GM18858 (cell line): Measurements from ENCODE around the gene CLEC10A.
"Not testable (repeated sequence)": the region's sequence is repeated elsewhere in the genome, so short reads cannot be mapped to it uniquely, and the experiment has no call there.

ENCODE experiments used
- ATAC-seq: cut with Tn5 transposase; IDR thresholded peaks from one replicate; pipeline ENCODE4 v1.9.1; 2021; ENCODE audit not compliant: unreplicated experiment

CLEC10A gene

DNA sequence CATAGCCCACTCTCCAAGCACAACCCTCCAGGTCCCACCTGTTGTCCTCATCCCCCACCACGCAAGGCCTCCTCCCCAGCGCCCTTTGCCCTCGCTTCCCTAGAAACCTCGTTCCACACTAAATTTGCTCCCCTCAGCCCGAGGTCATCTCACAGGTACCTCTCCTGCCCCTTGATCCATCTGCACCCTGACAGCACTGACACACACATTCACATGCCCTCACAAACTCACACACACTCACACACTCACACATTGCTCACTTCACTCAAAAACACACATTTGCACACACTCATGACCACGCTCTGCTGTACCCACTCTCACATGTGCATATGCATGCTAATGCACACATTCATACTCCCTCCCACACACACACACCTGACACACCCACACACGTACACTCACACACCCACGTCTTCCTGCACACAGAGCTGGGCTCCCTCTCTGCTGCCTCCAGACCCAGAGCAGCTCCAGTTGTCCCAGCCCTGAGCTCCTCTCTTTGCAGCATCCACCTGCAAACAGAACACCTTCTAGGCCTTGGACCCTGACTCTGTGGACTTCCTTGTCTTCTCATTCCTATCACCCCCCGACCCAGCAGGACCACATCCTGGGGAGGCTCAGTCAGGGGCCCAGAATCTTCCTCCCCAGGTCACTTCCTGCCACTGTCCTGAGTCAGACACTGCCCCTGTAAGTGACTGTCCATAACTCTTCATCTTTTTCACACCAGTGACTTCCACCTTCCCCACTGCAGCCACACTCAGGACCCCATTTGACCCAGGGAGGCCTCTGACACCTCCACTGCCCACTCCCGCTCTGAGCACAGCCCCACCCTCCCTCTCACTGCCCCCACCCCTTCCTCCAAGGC lies 29.6 kb upstream of the CLEC10A start:
- no peak for ATAC-seq

DNA sequence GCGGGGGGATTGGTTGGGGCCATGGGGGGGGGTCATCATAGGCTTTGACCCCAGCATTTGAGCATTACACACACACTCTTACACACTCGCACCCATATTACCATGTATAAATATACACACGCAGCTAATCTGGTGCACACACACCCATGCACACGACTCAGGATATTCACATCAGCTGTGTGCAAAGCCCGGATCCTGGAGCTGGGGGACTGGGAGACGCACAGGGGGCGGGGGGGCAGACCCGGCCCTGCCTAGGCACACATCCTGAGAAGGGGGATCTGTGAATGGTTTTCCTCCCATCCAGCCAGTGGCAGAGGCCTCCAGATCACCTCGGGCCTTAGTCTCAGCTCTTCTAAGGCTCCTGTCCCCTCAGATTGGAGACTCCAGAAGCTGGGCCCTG lies 28.9 kb upstream of the CLEC10A start:
- ATAC-seq: no peak

DNA sequence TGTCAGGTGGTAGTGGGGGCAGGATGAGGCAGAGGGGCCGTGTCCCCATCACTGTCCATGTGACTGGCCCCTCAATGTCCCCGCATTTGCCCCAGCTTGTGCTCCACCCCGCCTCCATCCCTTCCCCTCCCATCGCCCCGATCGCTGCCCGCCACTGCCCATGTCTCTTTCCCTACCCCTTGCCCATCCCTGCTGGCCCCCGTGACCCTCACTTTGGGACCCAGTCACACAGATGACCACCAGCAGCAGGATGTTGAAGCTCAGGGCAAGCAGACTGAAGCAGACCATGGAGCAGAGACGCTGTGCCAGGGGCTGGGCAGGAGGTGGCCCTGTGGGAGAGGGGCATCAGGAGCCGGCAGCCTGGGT lies 28.5 kb upstream of the CLEC10A start:
- no peak for ATAC-seq

DNA sequence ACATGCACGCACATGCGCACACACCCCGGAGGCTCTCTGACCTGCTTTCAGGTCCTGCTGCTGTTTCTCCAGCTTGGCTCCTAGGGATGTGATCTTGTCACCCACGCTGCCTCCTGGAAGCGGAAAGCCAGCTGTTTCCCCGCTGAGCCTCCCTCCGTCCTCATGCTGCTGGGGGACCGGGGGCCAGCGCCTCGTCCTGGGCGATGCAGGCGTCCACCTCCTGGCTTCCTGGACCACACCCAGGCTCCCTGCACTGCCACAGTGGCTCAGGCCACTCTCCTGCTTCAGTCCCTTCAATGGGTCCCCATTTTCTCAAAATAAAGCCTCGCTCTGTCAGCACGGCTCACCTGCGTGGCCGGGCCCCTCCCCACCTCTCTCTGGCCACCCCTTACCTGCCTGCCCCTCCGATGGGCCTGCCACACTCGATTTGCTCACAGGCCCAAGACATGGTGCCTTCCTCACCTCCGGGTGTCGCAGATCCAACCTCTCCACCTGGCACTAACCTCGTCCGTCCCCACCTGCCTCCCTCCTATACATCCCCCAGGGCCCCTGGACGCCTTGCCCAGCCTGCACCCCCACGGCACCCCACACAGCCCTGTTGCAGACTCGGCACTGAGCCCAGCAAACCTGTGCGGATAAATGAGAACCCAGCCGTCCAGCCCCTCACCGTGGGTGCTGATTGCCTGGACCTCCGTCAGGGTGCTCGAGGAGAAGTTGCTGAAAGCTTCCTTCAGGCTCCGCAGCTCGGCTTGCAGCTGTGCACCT lies 27.9 kb upstream of the CLEC10A start:
- ATAC-seq: no peak

DNA sequence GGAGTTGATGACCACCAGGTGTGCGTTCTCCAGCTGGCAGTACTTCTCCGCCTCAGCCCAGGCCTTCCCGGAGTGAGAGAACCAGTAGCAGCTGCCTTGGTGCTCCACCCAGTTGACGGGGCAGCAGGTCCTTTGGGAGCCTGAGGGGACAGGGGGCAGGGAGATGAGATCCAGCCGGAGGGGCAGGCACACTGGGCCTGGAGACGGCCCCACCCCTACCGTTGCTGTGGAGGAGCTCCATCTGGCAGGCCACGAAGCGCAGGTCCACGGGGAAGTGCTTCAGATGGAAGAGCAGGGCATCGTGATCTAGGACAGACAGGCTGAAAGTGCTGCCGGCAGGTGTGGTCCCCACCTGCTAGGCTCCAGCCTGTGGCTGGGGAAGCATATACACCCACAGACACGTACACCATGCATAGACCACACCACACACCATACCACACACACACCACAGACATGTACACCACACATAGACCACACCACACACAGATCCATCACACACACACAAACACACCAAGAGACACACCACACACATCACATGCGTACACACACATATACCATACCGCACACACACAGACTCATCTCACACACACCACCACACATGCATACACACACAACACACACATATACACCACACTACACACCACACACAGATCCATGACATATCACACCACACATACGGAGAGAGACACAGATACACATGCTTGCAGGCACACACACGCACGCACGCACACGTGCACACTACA lies 27.1 kb upstream of the CLEC10A start:
- ATAC-seq: no peak

DNA sequence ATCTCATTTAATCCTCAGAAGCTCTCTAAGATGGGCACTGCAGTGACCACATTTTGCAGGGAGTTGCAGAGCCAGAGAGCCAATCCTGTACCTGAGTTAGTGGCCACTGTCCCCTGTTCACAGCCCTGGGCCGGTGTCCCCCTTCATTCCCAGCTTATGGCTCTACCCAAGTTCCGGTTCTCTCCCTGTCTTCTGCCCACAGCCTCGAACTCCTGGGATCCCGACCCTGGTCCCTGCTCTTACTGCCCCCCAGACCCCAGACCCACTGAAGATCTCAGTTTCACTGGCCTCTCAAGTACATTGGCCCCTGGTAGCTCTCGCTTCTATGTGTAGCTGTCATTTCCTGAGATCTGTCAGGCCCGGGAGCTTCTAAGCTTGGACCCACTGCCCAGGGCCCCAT lies 22.4 kb upstream of the CLEC10A start:
- ATAC-seq: no peak

DNA sequence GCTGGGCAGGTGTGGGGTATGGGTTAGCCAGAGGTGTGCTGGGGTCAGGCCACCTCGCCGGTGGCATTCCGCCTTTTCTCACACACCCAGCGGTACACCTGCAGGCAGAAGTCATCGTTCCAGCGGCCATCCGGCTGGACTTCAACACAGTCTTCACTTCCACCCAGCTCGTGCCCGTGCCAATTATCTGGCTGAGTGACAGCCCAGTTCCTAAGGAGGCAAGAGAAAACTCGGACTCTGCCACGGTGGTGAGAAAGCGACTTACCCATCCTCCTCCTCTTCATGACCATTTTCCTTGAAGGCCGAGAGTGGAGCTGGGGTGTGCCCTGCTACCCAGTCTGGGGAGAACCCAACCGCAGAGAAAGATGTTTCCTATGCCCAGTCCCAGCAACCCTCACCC lies 21.5 kb upstream of the CLEC10A start:
- ATAC-seq: no peak

DNA sequence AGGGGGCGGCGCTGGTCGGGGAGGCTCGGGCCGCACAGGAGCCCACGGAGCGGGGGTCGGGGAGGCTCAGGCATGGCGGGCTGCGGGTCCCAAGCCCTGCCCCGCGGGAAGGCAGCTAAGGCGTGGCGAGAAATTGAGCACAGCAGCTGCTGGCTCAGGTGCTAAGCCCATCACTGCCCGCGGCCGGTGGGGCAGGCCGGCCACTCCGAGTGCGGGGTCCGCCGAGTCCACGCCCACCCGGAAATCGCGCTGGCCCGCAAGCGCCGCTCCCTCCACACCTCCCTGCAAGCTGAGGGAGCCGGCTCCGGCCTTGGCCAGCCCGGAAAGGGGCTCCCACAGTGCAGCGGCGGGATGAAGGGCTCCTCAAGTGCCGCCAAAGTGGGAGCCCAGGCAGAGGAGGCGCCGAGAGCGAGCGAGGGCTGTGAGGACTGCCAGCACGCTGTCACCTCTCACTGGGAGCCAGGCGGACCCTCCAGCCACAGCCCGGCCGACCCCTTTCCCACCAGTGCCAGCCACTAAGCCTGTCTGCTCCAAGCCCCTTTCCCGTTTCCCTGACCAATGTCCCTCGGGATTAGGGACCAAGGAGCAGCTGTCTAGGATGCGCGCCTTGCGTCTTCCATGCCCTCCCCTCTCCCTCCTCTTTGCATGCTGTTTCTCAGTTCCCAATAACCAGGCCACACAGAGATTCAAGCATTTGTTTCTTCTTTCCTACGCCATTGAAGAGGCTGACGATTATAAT lies 20.8 kb upstream of the CLEC10A start:
- not testable (repeated sequence) for ATAC-seq

DNA sequence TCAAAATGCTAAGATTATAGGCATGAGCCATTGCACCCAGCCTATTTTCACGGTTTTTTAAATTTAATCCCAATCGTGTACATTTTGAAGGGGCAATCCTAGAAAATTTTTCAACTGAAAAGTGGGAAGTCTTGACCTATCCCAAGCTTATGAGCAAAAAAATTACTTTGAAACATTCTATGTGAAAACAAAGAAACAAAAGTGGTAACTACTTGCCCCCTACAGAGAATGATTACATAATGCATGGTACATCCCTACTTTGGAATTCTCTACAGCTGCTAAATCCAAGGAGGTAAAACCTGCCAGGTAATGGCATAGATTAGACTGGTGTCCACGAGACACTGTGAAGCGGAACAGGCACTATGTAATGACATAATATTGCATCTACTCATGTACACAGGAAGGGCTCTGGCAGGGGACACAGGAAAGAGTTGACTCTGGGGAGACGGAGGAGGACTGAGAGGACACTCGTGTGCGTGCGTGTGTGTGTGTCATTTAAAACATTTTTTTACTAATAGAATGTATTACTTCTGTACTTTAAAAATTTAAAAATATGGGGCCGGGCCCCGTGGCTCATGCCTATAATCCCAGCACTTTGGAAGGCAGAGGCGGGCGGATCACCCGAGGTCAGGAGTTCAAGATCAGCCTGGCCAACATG lies 18.9 kb upstream of the CLEC10A start:
- ATAC-seq: no peak

DNA sequence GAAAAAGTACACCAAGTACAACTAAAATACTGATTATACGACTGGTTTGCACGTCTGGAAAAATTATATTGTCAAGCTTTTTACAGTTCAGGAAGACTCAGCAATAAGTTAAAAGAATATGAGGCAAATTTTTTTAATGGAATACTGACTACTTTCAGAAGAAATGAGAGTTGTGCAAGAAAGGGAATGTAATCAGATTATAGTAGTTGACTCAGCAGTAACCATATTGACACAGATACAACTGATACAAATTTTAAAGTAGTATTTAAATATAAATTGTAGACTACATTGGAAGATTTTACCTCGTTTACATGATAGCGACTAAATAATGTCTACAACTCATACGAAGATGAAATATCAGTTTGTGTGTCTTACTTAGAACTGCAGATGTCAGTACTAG lies 17.9 kb upstream of the CLEC10A start:
- ATAC-seq: no peak

DNA sequence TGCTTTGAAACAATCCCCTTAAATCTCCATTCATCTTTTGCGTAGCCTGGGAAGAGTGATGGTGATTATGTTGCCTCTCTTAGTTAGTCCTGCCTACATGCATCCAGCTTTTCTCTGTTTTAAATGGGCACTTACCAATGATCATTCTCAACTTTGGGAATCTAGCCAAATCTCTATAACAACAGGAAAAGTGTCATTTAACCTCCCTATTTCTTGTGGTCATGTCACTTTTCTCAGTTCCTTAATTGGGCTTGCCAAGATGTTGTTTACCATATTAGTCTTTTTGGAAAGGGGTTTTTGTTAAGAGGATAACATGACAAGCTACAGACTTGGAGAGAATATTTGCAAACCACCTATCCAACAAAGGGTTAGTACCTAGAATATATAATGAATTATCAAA lies 15.6 kb upstream of the CLEC10A start:
- no peak for ATAC-seq

DNA sequence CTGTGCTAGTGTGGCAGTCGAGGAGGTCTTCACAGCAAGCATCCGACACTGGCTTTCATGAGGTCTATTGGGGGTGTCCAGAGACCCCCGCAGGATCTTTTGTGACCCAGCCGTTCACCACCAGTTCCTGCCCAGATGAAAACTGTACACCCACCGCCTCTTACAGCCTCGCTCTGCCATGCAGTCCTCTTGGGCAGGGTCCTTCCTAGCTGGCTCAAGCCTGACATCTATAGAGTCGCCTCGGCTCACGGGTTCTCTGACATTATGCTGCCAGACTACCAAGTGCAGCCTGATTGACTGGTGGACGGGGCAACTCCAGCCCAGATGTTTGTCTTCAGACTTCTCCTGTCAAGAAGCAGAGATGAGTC lies 14.6 kb upstream of the CLEC10A start:
- ATAC-seq: no peak

DNA sequence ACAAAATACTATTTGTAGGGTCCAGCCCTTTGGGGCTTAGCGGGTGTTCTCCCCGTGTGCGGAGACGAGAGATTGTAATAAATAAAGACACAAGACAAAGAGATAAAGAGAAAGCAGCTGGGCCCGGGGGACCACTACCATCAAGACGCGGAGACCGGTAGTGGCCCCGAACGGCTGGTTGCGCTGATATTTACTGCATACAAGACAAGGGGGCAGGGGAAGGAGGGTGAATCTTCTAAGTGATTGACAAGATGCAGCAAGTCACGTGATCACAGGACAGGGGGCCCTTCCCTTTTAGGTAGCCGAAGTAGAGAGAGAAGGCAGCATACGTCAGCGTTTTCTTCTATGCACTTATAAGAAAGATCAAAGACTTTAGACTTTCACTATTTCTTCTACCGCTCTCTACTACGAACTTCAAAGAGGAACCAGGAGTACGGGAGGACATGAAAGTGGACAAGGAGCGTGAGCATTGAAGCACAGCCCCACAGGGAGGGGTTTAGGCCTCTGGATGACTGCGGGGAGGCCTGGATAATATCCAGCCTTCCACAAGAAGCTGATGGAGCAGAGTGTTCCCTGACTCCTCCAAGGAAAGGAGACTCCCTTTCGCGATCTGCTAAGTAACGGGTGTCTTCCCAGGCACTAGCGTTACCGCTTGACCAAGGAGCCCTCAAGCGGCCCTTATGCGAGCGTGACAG lies 11.4 kb upstream of the CLEC10A start:
- not testable (repeated sequence) for ATAC-seq

DNA sequence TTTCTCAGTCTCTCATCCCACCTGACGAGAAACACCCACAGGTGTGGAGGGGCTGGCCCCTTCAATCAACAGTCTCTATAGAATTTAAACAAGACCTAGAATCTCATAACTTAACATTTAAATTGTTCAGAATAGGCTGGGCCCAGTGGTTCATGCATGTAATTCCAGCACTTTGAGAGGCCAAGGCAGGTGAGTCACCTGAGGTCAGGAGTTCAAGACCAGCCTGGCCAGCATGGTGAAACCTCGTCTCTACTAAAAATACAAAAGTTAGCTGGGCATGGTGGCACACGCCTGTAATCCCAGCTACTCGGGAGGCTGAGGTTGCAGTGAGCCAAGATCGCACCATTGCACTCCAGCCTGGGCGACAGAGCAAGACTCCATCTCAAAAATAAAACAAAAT lies 9.5 kb upstream of the CLEC10A start:
- ATAC-seq: not testable (repeated sequence)

DNA sequence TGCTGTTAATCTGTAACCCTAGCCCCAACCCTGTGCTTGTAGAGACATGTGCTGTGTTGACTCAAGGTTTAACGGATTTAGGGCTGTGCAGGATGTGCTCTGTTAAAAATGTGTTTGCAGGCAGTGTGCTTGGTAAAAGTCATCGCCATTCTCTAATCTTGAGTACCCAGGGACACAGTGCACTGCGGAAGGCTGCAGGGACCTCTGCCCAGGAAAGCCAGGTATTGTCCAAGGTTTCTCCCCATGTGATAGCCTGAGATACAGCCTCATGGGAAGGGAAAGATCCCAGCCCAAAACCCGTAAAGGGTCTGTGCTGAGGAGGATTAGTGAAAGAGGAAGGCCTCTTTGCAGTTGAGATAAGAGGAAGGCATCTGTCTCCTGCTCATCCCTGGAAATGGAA lies 8.4 kb upstream of the CLEC10A start:
- not testable (repeated sequence) for ATAC-seq

DNA sequence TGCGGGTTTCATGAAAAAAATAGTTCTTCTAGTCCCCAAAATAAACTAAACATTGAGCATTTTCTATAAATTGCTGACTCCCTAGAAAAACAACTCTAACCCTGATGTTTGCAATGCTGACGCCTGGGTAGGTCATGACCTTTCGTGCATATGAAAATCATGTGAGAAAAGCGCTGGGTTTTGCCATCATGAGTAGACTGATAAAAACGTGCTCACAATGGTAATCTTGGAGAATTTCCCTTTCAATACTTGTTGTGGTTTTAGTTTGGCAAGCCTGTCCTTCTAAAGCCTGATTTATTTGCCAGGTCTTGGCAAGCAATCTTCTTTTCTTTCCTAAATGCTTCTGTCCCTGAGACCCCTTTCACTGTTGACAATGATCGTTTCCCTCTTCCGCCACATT lies 4.0 kb upstream of the CLEC10A start:
- no peak for ATAC-seq

DNA sequence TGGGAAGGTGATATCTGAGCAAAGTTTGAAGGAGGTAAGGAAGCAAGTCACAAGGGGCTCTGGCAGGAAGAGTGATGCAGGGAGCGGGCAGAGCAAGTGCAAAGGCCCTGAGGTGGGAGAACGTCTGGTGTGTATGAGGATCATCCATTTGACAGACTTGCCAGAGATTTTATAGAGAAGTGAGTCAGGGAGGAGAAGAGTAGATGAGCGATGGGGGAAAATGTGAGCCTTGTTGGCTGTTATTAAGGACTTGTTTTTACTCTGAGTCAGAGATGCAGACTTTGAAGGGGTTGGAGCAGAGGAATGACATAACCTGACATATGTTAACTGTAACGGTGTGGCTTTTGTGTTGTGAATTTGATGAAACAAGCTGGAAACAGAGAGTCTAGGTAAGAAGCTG lies 3.5 kb upstream of the CLEC10A start:
- no peak for ATAC-seq

DNA sequence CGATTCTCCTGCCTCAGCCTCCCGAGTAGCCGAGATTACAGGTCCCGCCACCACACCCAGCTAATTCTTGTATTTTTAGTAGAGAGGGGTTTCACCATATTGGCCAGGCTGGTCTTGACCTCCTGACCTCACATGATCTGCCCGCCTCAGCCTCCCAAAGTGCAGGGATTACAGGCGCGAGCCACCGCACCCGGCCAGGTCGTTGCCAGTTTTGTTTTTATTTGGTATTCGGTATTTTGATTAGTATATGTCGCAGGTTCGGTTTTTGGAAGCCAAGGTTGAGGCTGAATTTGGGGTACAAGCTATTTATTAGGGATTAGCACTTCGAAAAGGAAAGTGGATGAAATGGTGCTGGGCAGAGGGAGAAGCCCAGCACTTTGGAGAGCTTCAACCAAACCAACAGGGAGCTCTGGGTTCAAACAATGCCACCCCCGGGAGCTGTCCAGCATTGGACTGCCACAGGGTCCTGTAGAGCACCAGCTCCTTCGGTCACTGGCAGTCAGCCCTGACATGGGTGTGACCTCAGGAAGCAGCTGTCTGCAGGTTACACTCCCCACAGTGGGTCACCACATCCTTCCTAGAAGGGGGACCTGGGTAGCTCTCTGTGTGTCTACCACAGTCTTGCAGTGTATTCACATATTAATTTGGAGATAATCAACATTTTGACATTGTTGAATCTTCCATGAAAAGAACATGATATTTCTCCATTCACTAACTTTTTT lies 1.5 kb upstream of the CLEC10A start:
- ATAC-seq: no peak

DNA sequence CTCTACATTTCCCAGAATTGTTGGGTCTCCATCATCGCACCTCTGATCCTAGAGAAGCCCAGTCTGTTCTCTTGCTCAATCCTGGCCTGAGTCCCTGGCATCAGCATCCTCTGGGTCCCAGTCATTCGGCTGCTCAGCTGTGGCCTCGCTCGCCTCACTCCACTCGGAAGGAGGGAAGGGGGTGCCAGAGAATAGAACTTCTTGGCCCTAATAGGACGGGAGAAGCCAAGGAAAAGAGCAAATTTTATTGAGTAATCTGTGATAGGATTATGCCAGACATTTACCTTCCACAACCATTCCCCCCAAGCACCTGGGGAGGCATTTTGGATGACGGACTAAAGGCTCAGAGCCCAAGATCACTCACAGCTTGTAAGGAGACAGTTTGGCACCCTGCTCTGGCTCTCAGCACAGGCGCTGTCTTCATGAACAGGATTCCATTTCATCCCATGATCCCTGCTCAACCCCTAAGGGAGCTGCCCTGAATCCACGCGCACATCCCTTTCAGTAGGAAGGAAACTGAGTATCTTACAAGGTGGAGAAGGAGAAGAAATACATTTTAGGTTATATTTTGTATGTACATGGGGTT lies 498 bp upstream of the CLEC10A start:
- no peak for ATAC-seq
